ENCODE results near the gene KRCC1.
A peak's percentile ranks its signal among the peaks of the same experiment; 100 is the strongest.

KRCC1 gene

GRCh38 chr2:88055371-88056128 is at the start of gene KRCC1:
KRCC1 (minus strand) TSS chr2:88055783; CDS start chr2:88028563, 27,220 bp downstream.
- peak; percentile 89 to 92 for DNase-seq

GRCh38 chr2:88100489-88100858 is 44.9 kb upstream of the KRCC1 start:
- DNase-seq, result no peak

GRCh38 chr2:88099798-88100488 is 44.4 kb upstream of the KRCC1 start:
- peak in 1 of 2 experiments; percentile 10 for DNase-seq

GRCh38 chr2:88098558-88098900 is 42.9 kb upstream of the KRCC1 start:
- DNase-seq, result no peak

- no peak for DNase-seq
These were observed 42.4 kb upstream of the KRCC1 start for GRCh38 chr2:88097891-88098557.

GRCh38 chr2:88097192-88097591 is 41.6 kb upstream of the KRCC1 start:
- DNase-seq, result no peak

GRCh38 chr2:88096708-88097107 is 41.1 kb upstream of the KRCC1 start:
- no peak for DNase-seq

GRCh38 chr2:88095022-88095421 is 39.4 kb upstream of the KRCC1 start:
- no peak for DNase-seq

- no peak for DNase-seq
These were observed 37.2 kb upstream of the KRCC1 start for GRCh38 chr2:88092773-88093172.

- no peak for DNase-seq
These were observed 36.4 kb upstream of the KRCC1 start for GRCh38 chr2:88091943-88092342.

GRCh38 chr2:88090446-88091283 is 35.1 kb upstream of the KRCC1 start:
- DNase-seq, result no peak

GRCh38 chr2:88088999-88089398 is 33.4 kb upstream of the KRCC1 start:
- no peak for DNase-seq

GRCh38 chr2:88087763-88088162 is 32.2 kb upstream of the KRCC1 start:
- no peak for DNase-seq

GRCh38 chr2:88087073-88087472 is 31.5 kb upstream of the KRCC1 start:
- DNase-seq, result no peak

GRCh38 chr2:88086401-88086800 is 30.8 kb upstream of the KRCC1 start:
- DNase-seq, result no peak

- DNase-seq, result no peak
These were observed 30.0 kb upstream of the KRCC1 start for GRCh38 chr2:88085602-88086001.

- DNase-seq, result no peak
These were observed 29.5 kb upstream of the KRCC1 start for GRCh38 chr2:88085099-88085498.

GRCh38 chr2:88082781-88083180 is 27.2 kb upstream of the KRCC1 start:
- no peak for DNase-seq

- no peak for DNase-seq
These were observed 26.5 kb upstream of the KRCC1 start for GRCh38 chr2:88081924-88082608.

GRCh38 chr2:88080545-88080944 is 25.0 kb upstream of the KRCC1 start:
- DNase-seq, result no peak

- no peak for DNase-seq
These were observed 23.1 kb upstream of the KRCC1 start for GRCh38 chr2:88078643-88079172.

GRCh38 chr2:88077080-88077479 is 21.5 kb upstream of the KRCC1 start:
- no peak for DNase-seq

Measured in NCI-H187 (cell line).